ENCODE measurements around the gene ZMIZ1.

The ZMIZ1 gene

GRCh38 chr10:79238606-79239005, 169.8 kb downstream of the ZMIZ1 start:
- Histone ChIP-seq H3K36me3 (ENCODE audit: control insufficient read depth in 5 of 5, insufficient read depth in 5 of 5, low read length in 5 of 5) (peaks cover 0 to 26% (median 20%) of the 10 kb centered on the region in 5 donors), H3K27ac (ENCODE audit: low read depth, low read length) (peak overlapping the region; percentile 57), H3K4me3 (ENCODE audit: low read depth in 1 of 5, low read length in 5 of 5) (no peak overlapping the region), H3K9ac (ENCODE audit: low read length in 5 of 5) (peak overlapping the region in 1 of 5 donors; percentile 31), H3K4me1 (ENCODE audit: control insufficient read depth in 5 of 5, insufficient read depth in 5 of 5, low read length in 5 of 5) (peaks cover 14 to 72% (median 63%) of the 10 kb centered on the region in 5 donors), H3K27me3 (ENCODE audit: control insufficient read depth in 5 of 5, insufficient read depth in 4 of 5, low read length in 5 of 5) (no peaks in the 10 kb centered on the region), H3K9me3 (ENCODE audit: control insufficient read depth in 5 of 5, low read length in 5 of 5) (no peaks in the 10 kb centered on the region)

- Histone ChIP-seq H3K27ac (ENCODE audit: low read depth, low read length) (peak overlapping the region; percentile 57), H3K4me3 (ENCODE audit: low read depth in 1 of 5, low read length in 5 of 5) (no peak overlapping the region), H3K27me3 (ENCODE audit: control insufficient read depth in 5 of 5, insufficient read depth in 4 of 5, low read length in 5 of 5) (no peaks in the 10 kb centered on the region), H3K9ac (ENCODE audit: low read length in 5 of 5) (peak overlapping the region in 1 of 5 donors; percentile 12), H3K4me1 (ENCODE audit: control insufficient read depth in 5 of 5, insufficient read depth in 5 of 5, low read length in 5 of 5) (peaks cover 16 to 79% (median 70%) of the 10 kb centered on the region in 5 donors), H3K9me3 (ENCODE audit: control insufficient read depth in 5 of 5, low read length in 5 of 5) (no peaks in the 10 kb centered on the region), H3K36me3 (ENCODE audit: control insufficient read depth in 5 of 5, insufficient read depth in 5 of 5, low read length in 5 of 5) (peaks cover 0 to 20% (median 20%) of the 10 kb centered on the region in 5 donors)
Measured at GRCh38 chr10:79239275-79239779, 170.6 kb downstream of the ZMIZ1 start.

GRCh38 chr10:79239924-79240581, 171.3 kb downstream of the ZMIZ1 start:
- H3K36me3 ChIP-seq (ENCODE audit: control insufficient read depth in 5 of 5, insufficient read depth in 5 of 5, low read length in 5 of 5): peaks cover 0 to 15% (median 14%) of the 10 kb centered on the region in 5 donors
- H3K27ac ChIP-seq (ENCODE audit: low read depth, low read length): no peak overlapping the region
- H3K4me1 ChIP-seq (ENCODE audit: control insufficient read depth in 5 of 5, insufficient read depth in 5 of 5, low read length in 5 of 5): peaks cover 23 to 82% (median 71%) of the 10 kb centered on the region in 5 donors
- no peaks in the 10 kb centered on the region for H3K9me3 ChIP-seq (ENCODE audit: control insufficient read depth in 5 of 5, low read length in 5 of 5)
- no peak overlapping the region for H3K9ac ChIP-seq (ENCODE audit: low read length in 5 of 5)
- no peak overlapping the region for H3K4me3 ChIP-seq (ENCODE audit: low read depth in 1 of 5, low read length in 5 of 5)
- H3K27me3 ChIP-seq (ENCODE audit: control insufficient read depth in 5 of 5, insufficient read depth in 4 of 5, low read length in 5 of 5): no peaks in the 10 kb centered on the region

- no peaks in the 10 kb centered on the region for H3K9me3 ChIP-seq (ENCODE audit: control insufficient read depth in 5 of 5, low read length in 5 of 5)
- peak overlapping the region; percentile 83 for H3K27ac ChIP-seq (ENCODE audit: low read depth, low read length)
- peaks cover 0 to 5% (median 2%) of the 10 kb centered on the region in 5 donors for H3K36me3 ChIP-seq (ENCODE audit: control insufficient read depth in 5 of 5, insufficient read depth in 5 of 5, low read length in 5 of 5)
- peak overlapping the region in 4 of 5 donors; percentile 27 to 66 (median 37) for H3K4me3 ChIP-seq (ENCODE audit: low read depth in 1 of 5, low read length in 5 of 5)
- no peaks in the 10 kb centered on the region for H3K27me3 ChIP-seq (ENCODE audit: control insufficient read depth in 5 of 5, insufficient read depth in 4 of 5, low read length in 5 of 5)
- H3K4me1 ChIP-seq (ENCODE audit: control insufficient read depth in 5 of 5, insufficient read depth in 5 of 5, low read length in 5 of 5): peaks cover 35 to 82% (median 75%) of the 10 kb centered on the region in 5 donors
- H3K9ac ChIP-seq (ENCODE audit: low read length in 5 of 5): peak overlapping the region in 4 of 5 donors; percentile 32 to 56 (median 46)
Measured at GRCh38 chr10:79241629-79241989, 172.8 kb downstream of the ZMIZ1 start.

- Histone ChIP-seq H3K9me3 (ENCODE audit: control insufficient read depth in 5 of 5, low read length in 5 of 5) (no peaks in the 10 kb centered on the region), H3K4me1 (ENCODE audit: control insufficient read depth in 5 of 5, insufficient read depth in 5 of 5, low read length in 5 of 5) (peaks cover 38 to 82% (median 75%) of the 10 kb centered on the region in 5 donors), H3K27me3 (ENCODE audit: control insufficient read depth in 5 of 5, insufficient read depth in 4 of 5, low read length in 5 of 5) (no peaks in the 10 kb centered on the region), H3K4me3 (ENCODE audit: low read depth in 1 of 5, low read length in 5 of 5) (peak overlapping the region; percentile 35 to 66 (median 55)), H3K9ac (ENCODE audit: low read length in 5 of 5) (peak overlapping the region in 4 of 5 donors; percentile 32 to 56 (median 46)), H3K27ac (ENCODE audit: low read depth, low read length) (peak overlapping the region; percentile 83), H3K36me3 (ENCODE audit: control insufficient read depth in 5 of 5, insufficient read depth in 5 of 5, low read length in 5 of 5) (peaks cover 0 to 5% (median 2%) of the 10 kb centered on the region in 5 donors)
Measured at GRCh38 chr10:79241990-79242619, 173.3 kb downstream of the ZMIZ1 start.

- peaks cover 37 to 82% (median 75%) of the 10 kb centered on the region in 5 donors for H3K4me1 ChIP-seq (ENCODE audit: control insufficient read depth in 5 of 5, insufficient read depth in 5 of 5, low read length in 5 of 5)
- peak overlapping the region in 4 of 5 donors; percentile 44 to 66 (median 58) for H3K4me3 ChIP-seq (ENCODE audit: low read depth in 1 of 5, low read length in 5 of 5)
- no peaks in the 10 kb centered on the region for H3K27me3 ChIP-seq (ENCODE audit: control insufficient read depth in 5 of 5, insufficient read depth in 4 of 5, low read length in 5 of 5)
- H3K36me3 ChIP-seq (ENCODE audit: control insufficient read depth in 5 of 5, insufficient read depth in 5 of 5, low read length in 5 of 5): peaks cover 0 to 5% (median 2%) of the 10 kb centered on the region in 5 donors
- peak overlapping the region in 2 of 5 donors; percentile 43 to 56 for H3K9ac ChIP-seq (ENCODE audit: low read length in 5 of 5)
- no peaks in the 10 kb centered on the region for H3K9me3 ChIP-seq (ENCODE audit: control insufficient read depth in 5 of 5, low read length in 5 of 5)
- H3K27ac ChIP-seq (ENCODE audit: low read depth, low read length): no peak overlapping the region
Measured at GRCh38 chr10:79242620-79243152, 173.9 kb downstream of the ZMIZ1 start.

- Histone ChIP-seq H3K27ac (ENCODE audit: low read depth, low read length) (peak overlapping the region; percentile 76), H3K4me3 (ENCODE audit: low read depth in 1 of 5, low read length in 5 of 5) (peak overlapping the region in 3 of 5 donors; percentile 44 to 66 (median 62)), H3K27me3 (ENCODE audit: control insufficient read depth in 5 of 5, insufficient read depth in 4 of 5, low read length in 5 of 5) (no peaks in the 10 kb centered on the region), H3K4me1 (ENCODE audit: control insufficient read depth in 5 of 5, insufficient read depth in 5 of 5, low read length in 5 of 5) (peaks cover 40 to 82% (median 77%) of the 10 kb centered on the region in 5 donors), H3K36me3 (ENCODE audit: control insufficient read depth in 5 of 5, insufficient read depth in 5 of 5, low read length in 5 of 5) (peaks cover 0 to 5% (median 2%) of the 10 kb centered on the region in 5 donors), H3K9me3 (ENCODE audit: control insufficient read depth in 5 of 5, low read length in 5 of 5) (no peaks in the 10 kb centered on the region), H3K9ac (ENCODE audit: low read length in 5 of 5) (peak overlapping the region in 2 of 5 donors; percentile 31 to 42)
Measured at GRCh38 chr10:79243181-79244067, 174.7 kb downstream of the ZMIZ1 start.

- H3K9ac ChIP-seq (ENCODE audit: low read length in 5 of 5): peak overlapping the region in 3 of 5 donors; percentile 7 to 42 (median 31)
- H3K9me3 ChIP-seq (ENCODE audit: control insufficient read depth in 5 of 5, low read length in 5 of 5): no peaks in the 10 kb centered on the region
- peak overlapping the region in 4 of 5 donors; percentile 14 to 62 (median 44) for H3K4me3 ChIP-seq (ENCODE audit: low read depth in 1 of 5, low read length in 5 of 5)
- H3K36me3 ChIP-seq (ENCODE audit: control insufficient read depth in 5 of 5, insufficient read depth in 5 of 5, low read length in 5 of 5): peaks cover 0 to 4% (median 2%) of the 10 kb centered on the region in 5 donors
- peaks cover 43 to 82% (median 78%) of the 10 kb centered on the region in 5 donors for H3K4me1 ChIP-seq (ENCODE audit: control insufficient read depth in 5 of 5, insufficient read depth in 5 of 5, low read length in 5 of 5)
- peak overlapping the region; percentile 76 for H3K27ac ChIP-seq (ENCODE audit: low read depth, low read length)
- no peaks in the 10 kb centered on the region for H3K27me3 ChIP-seq (ENCODE audit: control insufficient read depth in 5 of 5, insufficient read depth in 4 of 5, low read length in 5 of 5)
Measured at GRCh38 chr10:79244068-79244442, 175.3 kb downstream of the ZMIZ1 start.

- Histone ChIP-seq H3K27me3 (ENCODE audit: control insufficient read depth in 5 of 5, insufficient read depth in 4 of 5, low read length in 5 of 5) (no peaks in the 10 kb centered on the region), H3K9ac (ENCODE audit: low read length in 5 of 5) (peak overlapping the region in 2 of 5 donors; percentile 41 to 42), H3K27ac (ENCODE audit: low read depth, low read length) (peak overlapping the region; percentile 76), H3K4me3 (ENCODE audit: low read depth in 1 of 5, low read length in 5 of 5) (peak overlapping the region in 4 of 5 donors; percentile 22 to 62 (median 44)), H3K4me1 (ENCODE audit: control insufficient read depth in 5 of 5, insufficient read depth in 5 of 5, low read length in 5 of 5) (peaks cover 45 to 85% (median 81%) of the 10 kb centered on the region in 5 donors), H3K9me3 (ENCODE audit: control insufficient read depth in 5 of 5, low read length in 5 of 5) (no peaks in the 10 kb centered on the region), H3K36me3 (ENCODE audit: control insufficient read depth in 5 of 5, insufficient read depth in 5 of 5, low read length in 5 of 5) (no peaks in the 10 kb centered on the region)
Measured at GRCh38 chr10:79244841-79245504, 176.2 kb downstream of the ZMIZ1 start.
